Measurements from ENCODE around the gene MT1F.

DNA sequence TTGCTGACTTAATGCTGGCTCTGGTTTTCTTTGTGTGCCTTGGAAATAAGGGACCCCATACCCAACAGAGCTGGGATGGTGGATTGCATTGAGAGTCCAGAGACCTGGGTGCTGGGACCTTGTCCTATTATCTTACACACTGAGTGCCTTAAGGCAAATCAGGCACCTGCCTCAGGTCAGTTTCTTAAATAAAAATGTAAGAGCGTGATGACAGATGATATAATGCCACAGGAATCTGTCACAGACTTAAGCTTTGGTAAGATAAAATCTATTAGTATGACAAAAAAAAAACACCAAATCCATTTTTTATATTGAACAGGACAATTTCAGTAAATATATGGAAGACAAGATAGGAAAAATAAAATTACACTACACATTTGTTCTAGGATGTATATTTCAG lies 17.7 kb upstream of the MT1F start:
- TF ChIP-seq YY1 (IDR thresholded peaks at IDR 0.05; ENCODE audit: insufficient read depth, insufficient read length) (no peak), SUZ12 (IDR thresholded peaks at IDR 0.05; ENCODE audit: extremely low read depth, insufficient read depth, insufficient read length) (no peak)

All from NT2/D1 (cell line).